ENCODE measurements around the gene RPGRIP1. TPM values are rescaled to one million over a fixed set of nuclear protein-coding genes. Genes with fewer than 3 reads are reported as not detected.
A peak's percentile ranks its signal among the peaks of the same experiment; 100 is the strongest.

Gene RPGRIP1
- under 0.01 TPM in 1 of 2 replicates, not detected in the other for total RNA-seq

DNA sequence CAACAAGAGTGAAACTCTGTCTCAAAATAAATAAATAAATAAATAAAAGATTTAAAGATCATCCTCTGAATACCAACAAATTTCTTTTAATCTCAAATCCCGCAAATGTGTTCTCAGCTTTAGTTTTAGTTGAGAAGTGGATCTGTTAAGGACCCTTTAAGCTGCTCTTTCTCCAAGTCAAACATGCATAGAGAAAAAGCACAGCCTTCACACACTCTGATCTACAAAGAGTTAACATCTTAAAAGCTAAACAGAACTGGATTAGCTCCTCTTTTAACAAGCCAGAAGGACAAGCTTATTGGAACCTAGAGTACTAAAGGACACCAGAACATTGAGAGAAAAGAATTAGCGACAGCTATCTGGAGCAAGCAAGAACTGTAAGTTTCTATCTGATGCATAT is at the start of gene RPGRIP1:
TSS of gene RPGRIP1 (plus strand) at position 301 of the 400 bp plus-strand sequence. CDS start 7,894 bp downstream, outside the sequence.
- no peaks in the 10 kb centered on the region for H4K20me1 ChIP-seq (ENCODE audit: insufficient read depth, low read length)
- no peaks in the 10 kb centered on the region for H3K79me2 ChIP-seq (ENCODE audit: insufficient read depth, low read length)
- H3K36me3 ChIP-seq (ENCODE audit: insufficient read depth, low read length) = no peaks in the 10 kb centered on the region
- H2AFZ ChIP-seq (ENCODE audit: low read length) = no peak within 1 kb of the TSS
- no peaks in the 10 kb centered on the region for H3K9me3 ChIP-seq (ENCODE audit: low read depth, low read length)
- no peak within 1 kb of the TSS for H3K4me3 ChIP-seq (ENCODE audit: insufficient read depth, low read length)
- H3K4me1 ChIP-seq (ENCODE audit: insufficient read depth, low read length) = no peaks in the 10 kb centered on the region
- H3K4me2 ChIP-seq (ENCODE audit: insufficient read depth, low read length) = no peak within 1 kb of the TSS
- no peak within 1 kb of the TSS for H3K27ac ChIP-seq (ENCODE audit: low read depth, low read length)
- no peaks in the 10 kb centered on the region for H3K27me3 ChIP-seq (ENCODE audit: insufficient read depth, low read length)
- TF ChIP-seq, protein P1, sequence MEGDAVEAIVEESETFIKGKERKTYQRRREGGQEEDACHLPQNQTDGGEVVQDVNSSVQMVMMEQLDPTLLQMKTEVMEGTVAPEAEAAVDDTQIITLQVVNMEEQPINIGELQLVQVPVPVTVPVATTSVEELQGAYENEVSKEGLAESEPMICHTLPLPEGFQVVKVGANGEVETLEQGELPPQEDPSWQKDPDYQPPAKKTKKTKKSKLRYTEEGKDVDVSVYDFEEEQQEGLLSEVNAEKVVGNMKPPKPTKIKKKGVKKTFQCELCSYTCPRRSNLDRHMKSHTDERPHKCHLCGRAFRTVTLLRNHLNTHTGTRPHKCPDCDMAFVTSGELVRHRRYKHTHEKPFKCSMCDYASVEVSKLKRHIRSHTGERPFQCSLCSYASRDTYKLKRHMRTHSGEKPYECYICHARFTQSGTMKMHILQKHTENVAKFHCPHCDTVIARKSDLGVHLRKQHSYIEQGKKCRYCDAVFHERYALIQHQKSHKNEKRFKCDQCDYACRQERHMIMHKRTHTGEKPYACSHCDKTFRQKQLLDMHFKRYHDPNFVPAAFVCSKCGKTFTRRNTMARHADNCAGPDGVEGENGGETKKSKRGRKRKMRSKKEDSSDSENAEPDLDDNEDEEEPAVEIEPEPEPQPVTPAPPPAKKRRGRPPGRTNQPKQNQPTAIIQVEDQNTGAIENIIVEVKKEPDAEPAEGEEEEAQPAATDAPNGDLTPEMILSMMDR (IDR thresholded peaks at IDR 0.05; ENCODE audit: extremely low read depth, low read depth, low read length) = no peak
- DNase-seq (ENCODE audit: insufficient read length, low spot score, missing footprints) = no peak

DNA sequence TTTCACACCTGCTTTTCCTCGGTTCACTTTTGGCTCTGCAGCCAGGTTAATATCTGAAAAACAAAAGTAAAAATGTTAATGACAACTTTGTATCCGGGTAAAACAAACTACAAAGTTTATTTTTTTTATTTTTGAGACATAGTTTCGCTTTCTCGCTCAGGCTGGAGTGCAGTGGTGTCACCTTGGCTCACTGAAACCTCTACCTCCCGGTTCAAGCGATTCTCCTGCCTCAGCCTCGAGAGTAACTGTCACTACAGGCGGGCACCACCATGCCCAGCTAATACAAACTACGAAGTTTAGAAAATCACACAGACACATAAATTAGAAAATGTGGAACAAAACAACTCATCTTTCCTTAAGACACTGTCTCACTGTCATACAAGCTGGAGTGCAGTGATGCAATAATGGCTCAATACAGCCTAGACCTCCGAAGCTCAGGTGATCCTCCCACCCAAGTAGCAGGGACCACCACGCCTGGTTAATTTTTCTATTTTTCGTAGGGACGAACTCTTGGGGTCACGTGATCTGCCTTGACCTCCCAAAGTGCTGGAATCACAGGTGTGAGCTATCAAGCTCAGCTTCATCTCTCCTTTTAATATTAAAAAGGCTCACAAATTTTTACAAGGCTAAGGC is 48.7 kb upstream of the RPGRIP1 start:
- no peaks in the 10 kb centered on the region for H3K4me1 ChIP-seq (ENCODE audit: insufficient read depth, low read length)
- no peaks in the 10 kb centered on the region for H3K9me3 ChIP-seq (ENCODE audit: low read depth, low read length)
- H4K20me1 ChIP-seq (ENCODE audit: insufficient read depth, low read length) = peaks cover 72% of the 10 kb centered on the region
- TF ChIP-seq, protein P1 (IDR thresholded peaks at IDR 0.05; ENCODE audit: extremely low read depth, low read depth, low read length) = no peak
- DNase-seq (ENCODE audit: insufficient read length, low spot score, missing footprints) = no peak
- H3K36me3 ChIP-seq (ENCODE audit: insufficient read depth, low read length) = peaks cover 86% of the 10 kb centered on the region
- no peak overlapping the region for H3K4me3 ChIP-seq (ENCODE audit: insufficient read depth, low read length)
- H3K4me2 ChIP-seq (ENCODE audit: insufficient read depth, low read length) = no peak overlapping the region
- H3K27me3 ChIP-seq (ENCODE audit: insufficient read depth, low read length) = no peaks in the 10 kb centered on the region
- H2AFZ ChIP-seq (ENCODE audit: low read length) = no peak overlapping the region
- peaks cover 100% of the 10 kb centered on the region for H3K79me2 ChIP-seq (ENCODE audit: insufficient read depth, low read length)
- peak overlapping the region; percentile 8 for H3K27ac ChIP-seq (ENCODE audit: low read depth, low read length)

DNA sequence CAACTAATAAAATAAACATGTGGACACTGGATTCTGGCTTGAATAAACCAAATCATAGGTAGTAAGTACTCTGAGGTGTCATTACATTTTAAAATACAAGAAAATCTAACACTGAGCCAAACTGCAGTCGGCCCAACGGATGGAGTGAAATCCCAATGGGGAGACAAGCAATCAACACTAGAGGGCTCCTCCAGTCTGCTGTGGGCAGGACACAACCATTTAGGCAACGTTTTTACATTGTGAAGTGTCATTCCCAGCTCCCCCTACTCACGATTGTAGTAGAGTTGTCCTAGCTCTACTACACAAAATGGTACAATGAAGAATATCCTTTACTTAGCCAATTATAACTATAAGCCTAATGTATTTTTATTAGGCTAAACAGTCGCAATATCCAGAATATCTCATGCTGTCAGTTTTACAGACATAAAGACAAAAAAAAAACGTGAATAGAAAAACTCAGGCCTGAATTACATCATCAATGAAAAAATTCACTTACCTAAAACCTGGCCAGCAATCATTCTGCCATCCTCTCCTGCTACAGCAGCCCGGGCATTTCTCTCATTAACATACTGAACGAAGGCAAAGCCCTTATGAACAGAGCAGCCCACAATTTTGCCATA is 46.3 kb upstream of the RPGRIP1 start:
- Histone ChIP-seq H2AFZ (ENCODE audit: low read length) (no peak overlapping the region), H3K4me1 (ENCODE audit: insufficient read depth, low read length) (no peaks in the 10 kb centered on the region), H3K4me2 (ENCODE audit: insufficient read depth, low read length) (no peak overlapping the region), H3K9me3 (ENCODE audit: low read depth, low read length) (no peaks in the 10 kb centered on the region), H3K27me3 (ENCODE audit: insufficient read depth, low read length) (no peaks in the 10 kb centered on the region), H3K36me3 (ENCODE audit: insufficient read depth, low read length) (peaks cover 71% of the 10 kb centered on the region), H3K27ac (ENCODE audit: low read depth, low read length) (peak overlapping the region; percentile 34), H3K79me2 (ENCODE audit: insufficient read depth, low read length) (peaks cover 100% of the 10 kb centered on the region), H3K4me3 (ENCODE audit: insufficient read depth, low read length) (no peak overlapping the region), H4K20me1 (ENCODE audit: insufficient read depth, low read length) (peaks cover 72% of the 10 kb centered on the region)
- TF ChIP-seq, protein P1 (IDR thresholded peaks at IDR 0.05; ENCODE audit: extremely low read depth, low read depth, low read length) = peak; percentile 44
- no peak for DNase-seq (ENCODE audit: insufficient read length, low spot score, missing footprints)

DNA sequence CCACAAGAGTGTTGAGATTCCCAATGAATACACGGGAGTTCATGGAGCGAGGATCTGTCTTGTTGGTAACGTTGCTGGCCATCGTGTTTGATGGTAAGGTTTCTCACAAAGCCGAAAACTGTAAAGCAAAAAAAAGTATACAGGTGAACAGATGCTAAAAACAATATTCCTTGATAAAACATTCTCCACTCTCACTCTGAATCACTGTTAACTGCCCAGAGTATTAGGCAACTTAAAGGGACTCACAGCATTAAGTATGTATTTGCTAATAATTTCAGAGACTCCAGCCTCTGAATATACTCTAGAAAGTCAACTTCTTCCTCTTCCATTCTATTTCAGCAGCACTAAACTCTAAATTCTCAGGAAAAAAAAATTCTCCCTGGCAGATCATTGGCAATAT is 45.8 kb upstream of the RPGRIP1 start:
- no peaks in the 10 kb centered on the region for H3K9me3 ChIP-seq (ENCODE audit: low read depth, low read length)
- TF ChIP-seq, protein P1 (IDR thresholded peaks at IDR 0.05; ENCODE audit: extremely low read depth, low read depth, low read length) = no peak
- H3K4me1 ChIP-seq (ENCODE audit: insufficient read depth, low read length) = no peaks in the 10 kb centered on the region
- DNase-seq (ENCODE audit: insufficient read length, low spot score, missing footprints) = no peak
- H3K79me2 ChIP-seq (ENCODE audit: insufficient read depth, low read length) = peaks cover 100% of the 10 kb centered on the region
- no peaks in the 10 kb centered on the region for H3K27me3 ChIP-seq (ENCODE audit: insufficient read depth, low read length)
- peak overlapping the region; percentile 30 for H3K27ac ChIP-seq (ENCODE audit: low read depth, low read length)
- no peak overlapping the region for H2AFZ ChIP-seq (ENCODE audit: low read length)
- peaks cover 70% of the 10 kb centered on the region for H3K36me3 ChIP-seq (ENCODE audit: insufficient read depth, low read length)
- no peak overlapping the region for H3K4me2 ChIP-seq (ENCODE audit: insufficient read depth, low read length)
- H4K20me1 ChIP-seq (ENCODE audit: insufficient read depth, low read length) = peaks cover 78% of the 10 kb centered on the region
- no peak overlapping the region for H3K4me3 ChIP-seq (ENCODE audit: insufficient read depth, low read length)

All from osteoblast (primary cell).